ENCODE results near the gene RGS12.

Gene RGS12

DNA sequence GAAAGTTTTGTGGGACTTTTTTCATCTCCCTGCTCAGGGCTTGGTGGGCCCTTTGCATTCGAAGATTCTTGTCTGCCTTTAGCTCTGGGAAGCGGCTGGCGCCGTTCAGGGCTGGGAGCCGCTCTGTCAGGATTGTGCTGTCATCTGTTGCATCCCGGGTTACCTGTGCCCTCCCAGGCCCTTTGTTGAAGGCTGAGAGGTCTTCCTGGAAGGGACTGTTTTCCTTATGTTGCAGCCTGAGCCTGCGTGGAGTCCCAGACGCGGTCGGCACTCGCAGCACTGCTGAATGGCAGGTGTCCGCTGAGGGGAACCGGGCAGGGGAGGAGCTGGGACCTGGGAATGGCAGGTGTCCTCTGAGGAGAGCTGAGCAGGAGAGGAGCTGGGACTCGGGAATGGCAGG is 15.9 kb downstream of the RGS12 start:
- ChIA-PET CTCF (no interaction called here), POLR2A (no interaction called here)
- Histone ChIP-seq H3K9me3 (ENCODE audit: control extremely low read depth in 1 of 5, control insufficient read depth in 4 of 5, insufficient read depth in 2 of 5, low read depth in 1 of 5, low read length in 4 of 5) (no peaks in the 10 kb centered on the region), H3K27ac (ENCODE audit: insufficient read depth in 1 of 2, low read depth in 1 of 2, low read length in 2 of 2, poor library complexity in 1 of 2, severe bottlenecking in 2 of 2) (no peak overlapping the region), H3K36me3 (ENCODE audit: control insufficient read depth in 4 of 4, insufficient read depth in 4 of 4, low read length in 3 of 4) (no peaks in the 10 kb centered on the region), H3K27me3 (replicated peaks in 2 of 5; ENCODE audit: control insufficient read depth in 4 of 5, insufficient read depth in 5 of 5, low read length in 4 of 5) (no peaks in the 10 kb centered on the region), H3K4me1 (ENCODE audit: control extremely low read depth in 1 of 4, control insufficient read depth in 4 of 4, insufficient read depth in 4 of 4, low read length in 3 of 4) (peaks cover 11 to 41% (median 37%) of the 10 kb centered on the region in 4 experiments), H3K4me3 (ENCODE audit: control insufficient read depth in 1 of 7, extremely low read depth in 1 of 7, insufficient read depth in 4 of 7, low read depth in 2 of 7, low read length in 6 of 7) (no peak overlapping the region)
- 98% methylated on average over 8 of the region's 14 CpGs for WGBS (ENCODE audit: insufficient coverage)
- no peak for DNase-seq

DNA sequence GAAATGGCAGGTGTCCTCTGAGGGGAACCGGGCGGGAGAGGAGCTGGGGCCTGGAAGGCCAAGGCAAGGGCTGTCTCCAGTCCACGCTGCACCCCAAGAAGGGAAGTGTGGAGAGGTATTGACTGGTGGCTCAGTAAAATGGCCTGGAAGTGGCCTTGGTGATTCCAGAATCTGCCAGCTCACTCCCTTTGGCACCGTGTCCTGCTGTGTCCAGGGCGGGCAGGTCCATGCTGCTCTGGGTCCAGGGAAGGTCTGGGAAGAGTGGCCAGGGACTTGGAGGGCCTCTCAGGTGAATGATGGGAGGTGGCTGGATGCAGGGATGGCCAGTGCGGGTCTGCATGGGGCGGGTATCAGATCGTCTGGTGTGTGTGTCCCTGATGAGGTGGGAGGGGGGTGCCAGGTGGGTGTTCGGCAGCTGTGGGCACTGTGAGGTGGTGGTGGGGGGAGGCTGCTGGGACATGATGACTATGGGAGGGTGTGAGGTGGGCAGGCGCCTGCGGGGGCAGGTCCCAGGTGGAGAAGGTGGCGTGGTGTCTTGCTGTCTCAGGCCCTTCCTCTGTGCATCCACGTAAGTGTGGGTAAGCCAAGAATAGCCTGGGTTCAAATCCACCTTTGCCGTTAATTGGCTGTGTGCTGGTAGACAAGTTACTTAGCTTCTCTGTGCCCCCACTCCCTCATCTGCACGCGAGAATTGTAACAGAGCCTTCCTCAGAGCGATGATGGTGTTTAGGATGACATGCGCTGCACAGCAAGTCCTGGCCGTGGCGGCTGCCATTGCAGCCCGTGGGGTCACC is 17.7 kb downstream of the RGS12 start:
- Histone ChIP-seq H3K36me3 (ENCODE audit: control insufficient read depth in 4 of 4, insufficient read depth in 4 of 4, low read length in 3 of 4) (peaks cover 0 to 4% (median 0%) of the 10 kb centered on the region in 4 experiments), H3K4me3 (ENCODE audit: control insufficient read depth in 1 of 7, extremely low read depth in 1 of 7, insufficient read depth in 4 of 7, low read depth in 2 of 7, low read length in 6 of 7) (no peak overlapping the region), H3K27me3 (replicated peaks in 2 of 5; ENCODE audit: control insufficient read depth in 4 of 5, insufficient read depth in 5 of 5, low read length in 4 of 5) (no peaks in the 10 kb centered on the region), H3K27ac (ENCODE audit: insufficient read depth in 1 of 2, low read depth in 1 of 2, low read length in 2 of 2, poor library complexity in 1 of 2, severe bottlenecking in 2 of 2) (no peak overlapping the region), H3K9me3 (ENCODE audit: control extremely low read depth in 1 of 5, control insufficient read depth in 4 of 5, insufficient read depth in 2 of 5, low read depth in 1 of 5, low read length in 4 of 5) (no peaks in the 10 kb centered on the region), H3K4me1 (ENCODE audit: control extremely low read depth in 1 of 4, control insufficient read depth in 4 of 4, insufficient read depth in 4 of 4, low read length in 3 of 4) (peaks cover 6 to 24% (median 19%) of the 10 kb centered on the region in 4 experiments)
- ChIA-PET CTCF (interaction anchor here (1.2 to 1.7 kb wide), 2 partner anchors 9 to 171 kb away, joined by 4 to 5 read pairs; no protein-coding TSS in a partner anchor), POLR2A (no interaction called here)
- DNase-seq: no peak
- WGBS (ENCODE audit: insufficient coverage): 96% methylated on average over 16 of the region's 21 CpGs

DNA sequence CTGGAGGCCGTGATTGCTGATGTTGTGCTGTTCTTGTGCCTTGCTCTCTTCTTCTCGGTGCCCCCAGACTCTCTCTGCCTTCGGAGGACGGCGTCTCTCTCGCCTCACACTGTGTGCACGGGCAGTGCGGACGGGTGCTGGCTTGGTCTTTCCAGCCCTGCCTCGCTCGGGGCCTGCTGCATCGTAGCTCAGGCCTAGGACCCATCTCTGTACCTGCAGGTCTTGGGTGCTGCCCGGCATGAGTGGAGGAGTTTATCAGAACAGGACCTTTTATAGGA is 18.2 kb downstream of the RGS12 start:
- ChIA-PET CTCF (interaction anchor here (1.4 to 1.7 kb wide), 2 partner anchors 17 to 170 kb away, joined by 5 read pairs; no protein-coding TSS in a partner anchor), POLR2A (no interaction called here)
- peaks cover 0 to 4% (median 0%) of the 10 kb centered on the region in 4 experiments for H3K36me3 ChIP-seq (ENCODE audit: control insufficient read depth in 4 of 4, insufficient read depth in 4 of 4, low read length in 3 of 4)
- no peak overlapping the region for H3K4me3 ChIP-seq (ENCODE audit: control insufficient read depth in 1 of 7, extremely low read depth in 1 of 7, insufficient read depth in 4 of 7, low read depth in 2 of 7, low read length in 6 of 7)
- no peak overlapping the region for H3K27ac ChIP-seq (ENCODE audit: insufficient read depth in 1 of 2, low read depth in 1 of 2, low read length in 2 of 2, poor library complexity in 1 of 2, severe bottlenecking in 2 of 2)
- peaks cover 5 to 19% (median 14%) of the 10 kb centered on the region in 4 experiments for H3K4me1 ChIP-seq (ENCODE audit: control extremely low read depth in 1 of 4, control insufficient read depth in 4 of 4, insufficient read depth in 4 of 4, low read length in 3 of 4)
- no peaks in the 10 kb centered on the region for H3K9me3 ChIP-seq (ENCODE audit: control extremely low read depth in 1 of 5, control insufficient read depth in 4 of 5, insufficient read depth in 2 of 5, low read depth in 1 of 5, low read length in 4 of 5)
- no peaks in the 10 kb centered on the region for H3K27me3 ChIP-seq (replicated peaks in 2 of 5; ENCODE audit: control insufficient read depth in 4 of 5, insufficient read depth in 5 of 5, low read length in 4 of 5)
- no peak for DNase-seq
- 98% methylated on average over 12 of the region's 13 CpGs for WGBS (ENCODE audit: insufficient coverage)

- WGBS (ENCODE audit: insufficient coverage): 92% methylated on average over 4 of the region's 13 CpGs
- H3K36me3 ChIP-seq (ENCODE audit: control insufficient read depth in 4 of 4, insufficient read depth in 4 of 4, low read length in 3 of 4): peaks cover 0 to 5% (median 1%) of the 10 kb centered on the region in 4 experiments
- DNase-seq: no peak
- H3K27ac ChIP-seq (ENCODE audit: insufficient read depth in 1 of 2, low read depth in 1 of 2, low read length in 2 of 2, poor library complexity in 1 of 2, severe bottlenecking in 2 of 2): no peak overlapping the region
- no peaks in the 10 kb centered on the region for H3K9me3 ChIP-seq (ENCODE audit: control extremely low read depth in 1 of 5, control insufficient read depth in 4 of 5, insufficient read depth in 2 of 5, low read depth in 1 of 5, low read length in 4 of 5)
- ChIA-PET CTCF (interaction anchor here (1.4 to 1.7 kb wide), 2 partner anchors 17 to 170 kb away, joined by 5 read pairs; no protein-coding TSS in a partner anchor), POLR2A (no interaction called here)
- H3K4me3 ChIP-seq (ENCODE audit: control insufficient read depth in 1 of 7, extremely low read depth in 1 of 7, insufficient read depth in 4 of 7, low read depth in 2 of 7, low read length in 6 of 7): no peak overlapping the region
- H3K27me3 ChIP-seq (replicated peaks in 2 of 5; ENCODE audit: control insufficient read depth in 4 of 5, insufficient read depth in 5 of 5, low read length in 4 of 5): no peaks in the 10 kb centered on the region
- H3K4me1 ChIP-seq (ENCODE audit: control extremely low read depth in 1 of 4, control insufficient read depth in 4 of 4, insufficient read depth in 4 of 4, low read length in 3 of 4): peaks cover 0 to 13% (median 8%) of the 10 kb centered on the region in 4 experiments
Observed at GRCh38 chr4:3311489-3312171, 18.8 kb downstream of the RGS12 start.

DNA sequence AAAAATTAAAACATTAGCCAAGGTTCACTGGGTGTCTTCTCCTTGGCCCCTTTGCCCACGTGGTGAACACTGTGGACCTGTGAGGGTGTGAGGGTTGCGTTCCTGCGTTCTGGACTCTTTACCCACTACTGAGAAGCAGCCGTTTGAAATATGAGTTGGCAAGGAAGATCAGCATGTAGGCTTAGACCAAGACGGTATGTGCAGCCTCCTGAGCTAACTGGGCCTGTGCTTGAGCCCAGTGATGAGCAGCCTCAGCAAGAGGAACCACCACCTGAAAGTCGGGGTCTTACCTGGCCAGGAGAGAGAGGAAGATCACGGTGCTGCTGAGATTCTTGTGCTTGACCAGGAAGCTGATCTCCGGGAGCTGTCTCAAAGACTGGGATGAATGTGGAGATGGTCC is 19.5 kb downstream of the RGS12 start:
- 95% methylated on average over 8 of the region's 8 CpGs for WGBS (ENCODE audit: insufficient coverage)
- peaks cover 0 to 9% (median 4%) of the 10 kb centered on the region in 4 experiments for H3K36me3 ChIP-seq (ENCODE audit: control insufficient read depth in 4 of 4, insufficient read depth in 4 of 4, low read length in 3 of 4)
- CTCF ChIA-PET: interaction anchor here (1.3 to 1.7 kb wide), 3 partner anchors 16 to 169 kb away, joined by 3 to 5 read pairs (median 5); no protein-coding TSS in a partner anchor
- no peak overlapping the region for H3K27ac ChIP-seq (ENCODE audit: insufficient read depth in 1 of 2, low read depth in 1 of 2, low read length in 2 of 2, poor library complexity in 1 of 2, severe bottlenecking in 2 of 2)
- peaks cover 0 to 7% (median 2%) of the 10 kb centered on the region in 4 experiments for H3K4me1 ChIP-seq (ENCODE audit: control extremely low read depth in 1 of 4, control insufficient read depth in 4 of 4, insufficient read depth in 4 of 4, low read length in 3 of 4)
- POLR2A ChIA-PET: no interaction called here
- no peaks in the 10 kb centered on the region for H3K27me3 ChIP-seq (replicated peaks in 2 of 5; ENCODE audit: control insufficient read depth in 4 of 5, insufficient read depth in 5 of 5, low read length in 4 of 5)
- DNase-seq: no peak
- no peak overlapping the region for H3K4me3 ChIP-seq (ENCODE audit: control insufficient read depth in 1 of 7, extremely low read depth in 1 of 7, insufficient read depth in 4 of 7, low read depth in 2 of 7, low read length in 6 of 7)
- H3K9me3 ChIP-seq (ENCODE audit: control extremely low read depth in 1 of 5, control insufficient read depth in 4 of 5, insufficient read depth in 2 of 5, low read depth in 1 of 5, low read length in 4 of 5): no peaks in the 10 kb centered on the region

GRCh38 chr4:3313139-3313538 is 20.3 kb downstream of the RGS12 start:
- H3K4me3 ChIP-seq (ENCODE audit: control insufficient read depth in 1 of 7, extremely low read depth in 1 of 7, insufficient read depth in 4 of 7, low read depth in 2 of 7, low read length in 6 of 7): no peak overlapping the region
- CTCF ChIA-PET: interaction anchor here (1.3 kb wide), 1 partner anchor 21 kb away, joined by 3 read pairs; no protein-coding TSS in a partner anchor
- H3K36me3 ChIP-seq (ENCODE audit: control insufficient read depth in 4 of 4, insufficient read depth in 4 of 4, low read length in 3 of 4): peaks cover 0 to 16% (median 5%) of the 10 kb centered on the region in 4 experiments
- 100% methylated on average over 7 of the region's 9 CpGs for WGBS (ENCODE audit: insufficient coverage)
- no peak for DNase-seq
- no peak overlapping the region for H3K27ac ChIP-seq (ENCODE audit: insufficient read depth in 1 of 2, low read depth in 1 of 2, low read length in 2 of 2, poor library complexity in 1 of 2, severe bottlenecking in 2 of 2)
- H3K9me3 ChIP-seq (ENCODE audit: control extremely low read depth in 1 of 5, control insufficient read depth in 4 of 5, insufficient read depth in 2 of 5, low read depth in 1 of 5, low read length in 4 of 5): no peaks in the 10 kb centered on the region
- POLR2A ChIA-PET: no interaction called here
- no peaks in the 10 kb centered on the region for H3K27me3 ChIP-seq (replicated peaks in 2 of 5; ENCODE audit: control insufficient read depth in 4 of 5, insufficient read depth in 5 of 5, low read length in 4 of 5)
- no peaks in the 10 kb centered on the region for H3K4me1 ChIP-seq (ENCODE audit: control extremely low read depth in 1 of 4, control insufficient read depth in 4 of 4, insufficient read depth in 4 of 4, low read length in 3 of 4)

All from common myeloid progenitor, CD34-positive (primary cell).